HCT116 (cell line): Measurements from ENCODE around the gene HUS1B.

Experiments
- CBX3 ChIP-seq: IDR thresholded peaks from 2 replicates; pipeline ENCODE4 v1.6.1; 2012; ENCODE audit warnings: low read depth
- EZH2 ChIP-seq: fragments of 200-600 bp; sonication (generic); IDR thresholded peaks from 2 replicates; pipeline ENCODE4 v1.6.1; 2017; ENCODE audit warnings: antibody characterized with exemption, mixed run types
- FOSL1 ChIP-seq: IDR thresholded peaks from 2 replicates; pipeline ENCODE4 v1.6.1; 2012; ENCODE audit warnings: low read depth
- JUND ChIP-seq: IDR thresholded peaks from 2 replicates; pipeline ENCODE4 v1.6.1; 2012
- POLR2AphosphoS5 ChIP-seq: IDR thresholded peaks from 2 replicates; pipeline ENCODE4 v1.6.1; 2011; ENCODE audit warnings: mild to moderate bottlenecking, low read depth, low read length, moderate library complexity
- TCF7L2 ChIP-seq: IDR thresholded peaks from 2 replicates; pipeline ENCODE4 v1.7.0; 2011; ENCODE audit warnings: borderline replicate concordance, inconsistent platforms; ENCODE audit not compliant: insufficient read depth, insufficient read length; ENCODE audit errors: extremely low read depth
- TF ChIP-seq, protein P1 (sequence below), 3 experiments: fragments of 200-600 bp in 1 of 3; sonication (generic) in 1 of 3; IDR thresholded peaks in 2 of 3; conservative IDR thresholded peaks in 1 of 3; 2 replicates each; pipeline ENCODE4 v1.5.1; 2012 to 2017; ENCODE audit warnings: low read depth in 2 of 3, low read length in 2 of 3, antibody characterized with exemption in 1 of 3, borderline replicate concordance in 1 of 3, control low read depth in 1 of 3, mild to moderate bottlenecking in 1 of 3, mixed read lengths in 1 of 3, mixed run types in 1 of 3, moderate library complexity in 1 of 3; ENCODE audit not compliant: insufficient read depth in 1 of 3
- TF ChIP-seq, protein P2 (sequence below): IDR thresholded peaks from 2 replicates; pipeline ENCODE4 v1.6.1; 2012
- TF ChIP-seq, protein P3 (sequence below): IDR thresholded peaks from 2 replicates; pipeline ENCODE4 v1.6.1; 2011; ENCODE audit warnings: mild to moderate bottlenecking, low read length, moderate library complexity; ENCODE audit not compliant: insufficient replicate concordance; ENCODE audit errors: extremely low read depth
- TF ChIP-seq, protein P4 (sequence below): IDR thresholded peaks from 2 replicates; pipeline ENCODE4 v1.6.1; 2012; ENCODE audit warnings: low read depth

- TF ChIP-seq, protein P1, sequence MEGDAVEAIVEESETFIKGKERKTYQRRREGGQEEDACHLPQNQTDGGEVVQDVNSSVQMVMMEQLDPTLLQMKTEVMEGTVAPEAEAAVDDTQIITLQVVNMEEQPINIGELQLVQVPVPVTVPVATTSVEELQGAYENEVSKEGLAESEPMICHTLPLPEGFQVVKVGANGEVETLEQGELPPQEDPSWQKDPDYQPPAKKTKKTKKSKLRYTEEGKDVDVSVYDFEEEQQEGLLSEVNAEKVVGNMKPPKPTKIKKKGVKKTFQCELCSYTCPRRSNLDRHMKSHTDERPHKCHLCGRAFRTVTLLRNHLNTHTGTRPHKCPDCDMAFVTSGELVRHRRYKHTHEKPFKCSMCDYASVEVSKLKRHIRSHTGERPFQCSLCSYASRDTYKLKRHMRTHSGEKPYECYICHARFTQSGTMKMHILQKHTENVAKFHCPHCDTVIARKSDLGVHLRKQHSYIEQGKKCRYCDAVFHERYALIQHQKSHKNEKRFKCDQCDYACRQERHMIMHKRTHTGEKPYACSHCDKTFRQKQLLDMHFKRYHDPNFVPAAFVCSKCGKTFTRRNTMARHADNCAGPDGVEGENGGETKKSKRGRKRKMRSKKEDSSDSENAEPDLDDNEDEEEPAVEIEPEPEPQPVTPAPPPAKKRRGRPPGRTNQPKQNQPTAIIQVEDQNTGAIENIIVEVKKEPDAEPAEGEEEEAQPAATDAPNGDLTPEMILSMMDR (IDR thresholded peaks at IDR 0.05 in 2 of 3, conservative IDR thresholded peaks at IDR 0.05 in 1 of 3; ENCODE audit: borderline replicate concordance in 1 of 3, insufficient read depth in 1 of 3, low read depth in 2 of 3, low read length in 2 of 3): no peak
- TF ChIP-seq POLR2AphosphoS5: no peak
- no peak for TF ChIP-seq EZH2
- TF ChIP-seq JUND: no peak
- TF ChIP-seq, protein P2, sequence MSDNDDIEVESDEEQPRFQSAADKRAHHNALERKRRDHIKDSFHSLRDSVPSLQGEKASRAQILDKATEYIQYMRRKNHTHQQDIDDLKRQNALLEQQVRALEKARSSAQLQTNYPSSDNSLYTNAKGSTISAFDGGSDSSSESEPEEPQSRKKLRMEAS: no peak
- TF ChIP-seq, protein P3, sequence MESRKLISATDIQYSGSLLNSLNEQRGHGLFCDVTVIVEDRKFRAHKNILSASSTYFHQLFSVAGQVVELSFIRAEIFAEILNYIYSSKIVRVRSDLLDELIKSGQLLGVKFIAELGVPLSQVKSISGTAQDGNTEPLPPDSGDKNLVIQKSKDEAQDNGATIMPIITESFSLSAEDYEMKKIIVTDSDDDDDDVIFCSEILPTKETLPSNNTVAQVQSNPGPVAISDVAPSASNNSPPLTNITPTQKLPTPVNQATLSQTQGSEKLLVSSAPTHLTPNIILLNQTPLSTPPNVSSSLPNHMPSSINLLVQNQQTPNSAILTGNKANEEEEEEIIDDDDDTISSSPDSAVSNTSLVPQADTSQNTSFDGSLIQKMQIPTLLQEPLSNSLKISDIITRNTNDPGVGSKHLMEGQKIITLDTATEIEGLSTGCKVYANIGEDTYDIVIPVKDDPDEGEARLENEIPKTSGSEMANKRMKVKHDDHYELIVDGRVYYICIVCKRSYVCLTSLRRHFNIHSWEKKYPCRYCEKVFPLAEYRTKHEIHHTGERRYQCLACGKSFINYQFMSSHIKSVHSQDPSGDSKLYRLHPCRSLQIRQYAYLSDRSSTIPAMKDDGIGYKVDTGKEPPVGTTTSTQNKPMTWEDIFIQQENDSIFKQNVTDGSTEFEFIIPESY: no peak
- no peak for TF ChIP-seq FOSL1
- TF ChIP-seq TCF7L2: no peak
- TF ChIP-seq, protein P4, sequence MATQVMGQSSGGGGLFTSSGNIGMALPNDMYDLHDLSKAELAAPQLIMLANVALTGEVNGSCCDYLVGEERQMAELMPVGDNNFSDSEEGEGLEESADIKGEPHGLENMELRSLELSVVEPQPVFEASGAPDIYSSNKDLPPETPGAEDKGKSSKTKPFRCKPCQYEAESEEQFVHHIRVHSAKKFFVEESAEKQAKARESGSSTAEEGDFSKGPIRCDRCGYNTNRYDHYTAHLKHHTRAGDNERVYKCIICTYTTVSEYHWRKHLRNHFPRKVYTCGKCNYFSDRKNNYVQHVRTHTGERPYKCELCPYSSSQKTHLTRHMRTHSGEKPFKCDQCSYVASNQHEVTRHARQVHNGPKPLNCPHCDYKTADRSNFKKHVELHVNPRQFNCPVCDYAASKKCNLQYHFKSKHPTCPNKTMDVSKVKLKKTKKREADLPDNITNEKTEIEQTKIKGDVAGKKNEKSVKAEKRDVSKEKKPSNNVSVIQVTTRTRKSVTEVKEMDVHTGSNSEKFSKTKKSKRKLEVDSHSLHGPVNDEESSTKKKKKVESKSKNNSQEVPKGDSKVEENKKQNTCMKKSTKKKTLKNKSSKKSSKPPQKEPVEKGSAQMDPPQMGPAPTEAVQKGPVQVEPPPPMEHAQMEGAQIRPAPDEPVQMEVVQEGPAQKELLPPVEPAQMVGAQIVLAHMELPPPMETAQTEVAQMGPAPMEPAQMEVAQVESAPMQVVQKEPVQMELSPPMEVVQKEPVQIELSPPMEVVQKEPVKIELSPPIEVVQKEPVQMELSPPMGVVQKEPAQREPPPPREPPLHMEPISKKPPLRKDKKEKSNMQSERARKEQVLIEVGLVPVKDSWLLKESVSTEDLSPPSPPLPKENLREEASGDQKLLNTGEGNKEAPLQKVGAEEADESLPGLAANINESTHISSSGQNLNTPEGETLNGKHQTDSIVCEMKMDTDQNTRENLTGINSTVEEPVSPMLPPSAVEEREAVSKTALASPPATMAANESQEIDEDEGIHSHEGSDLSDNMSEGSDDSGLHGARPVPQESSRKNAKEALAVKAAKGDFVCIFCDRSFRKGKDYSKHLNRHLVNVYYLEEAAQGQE: no peak
- no peak for TF ChIP-seq CBX3
These were observed 18.1 kb upstream of the HUS1B start for GRCh38 chr6:674956-675355.
